Thoracic aorta (tissue), 2 donors: ENCODE measurements around the gene CPNE7. TPM values are rescaled to one million over a fixed set of nuclear protein-coding genes. Genes with fewer than 3 reads are reported as not detected.
"Not testable (repeated sequence)": the region's sequence is repeated elsewhere in the genome, so short reads cannot be mapped to it uniquely, and the experiment has no call there.

Experiments used
- ATAC-seq: fragments of 150-250 bp; one replicate; pipeline ENCODE4 v1.8.0; 2017; ENCODE audit warnings: low read depth; ENCODE audit not compliant: insufficient number of reproducible peaks, low FRiP score
- DNase-seq: peaks from one replicate; pipeline ENCODE4 v3.0.0-alpha.2; 2020; ENCODE audit warnings: low spot score
- H3K27ac ChIP-seq, 2 donors: fragments of 200-600 bp; sonication (generic); 1 replicate in 1 of 2; 2 replicates in 1 of 2; pipeline ENCODE4 v1.5.1; 2016; ENCODE audit warnings: mild to moderate bottlenecking in 2 of 2, moderate library complexity in 2 of 2
- H3K27me3 ChIP-seq: fragments of 200-600 bp; sonication (generic); replicated peaks from 2 replicates; pipeline ENCODE4 v1.6.0; 2016; ENCODE audit warnings: mild to moderate bottlenecking; ENCODE audit not compliant: insufficient read depth
- H3K36me3 ChIP-seq: fragments of 200-600 bp; sonication (generic); one replicate; pipeline ENCODE4 v1.5.1; 2016
- H3K4me1 ChIP-seq, 2 donors: fragments of 200-600 bp; sonication (generic); 1 replicate in 1 of 2; 2 replicates in 1 of 2; pipeline versions ENCODE4 v1.5.1 to v1.6.0; 2016; ENCODE audit warnings: low read depth in 2 of 2, mild to moderate bottlenecking in 1 of 2; ENCODE audit not compliant: control insufficient read depth in 1 of 2
- H3K4me3 ChIP-seq: fragments of 200-600 bp; sonication (generic); 2 replicates; pipeline ENCODE4 v1.5.1; 2016; ENCODE audit warnings: mild to moderate bottlenecking
- H3K9me3 ChIP-seq: fragments of 200-600 bp; sonication (generic); 2 replicates; pipeline ENCODE4 v1.5.1; 2016
- CTCF ChIP-seq: fragments of 200-600 bp; sonication (generic); IDR thresholded peaks from one replicate; pipeline ENCODE4 v1.5.1; 2019; ENCODE audit warnings: antibody characterized with exemption
- total RNA-seq, 2 donors: library from RNA; depleted of rRNA; stranded (reverse); fragments of >200 nt; gene quantifications; one replicate each; pipeline versions ENCODE4 v1.1.0 to v1.2.3, GENCODE V29; 2016

Gene CPNE7
- total RNA-seq, 2 donors from 2014 or later = not detected

- ATAC-seq (no peak), DNase-seq (no peak)
- Histone ChIP-seq H3K9me3 (no peaks in the 10 kb centered on the region), H3K27ac (no peak overlapping the region), H3K27me3 (no peaks in the 10 kb centered on the region), H3K4me3 (no peak overlapping the region), H3K36me3 (no peaks in the 10 kb centered on the region), H3K4me1 (no peaks in the 10 kb centered on the region)
- TF ChIP-seq CTCF = no peak
These were observed 57.6 kb downstream of the CPNE7 start for GRCh38 chr16:89633064-89633631.

- ATAC-seq, H3K36me3 ChIP-seq, H3K9me3 ChIP-seq, H3K4me3 ChIP-seq, H3K27me3 ChIP-seq, H3K27ac ChIP-seq, H3K4me1 ChIP-seq, DNase-seq: not testable (repeated sequence)
These were observed 59.2 kb downstream of the CPNE7 start for GRCh38 chr16:89634463-89635385.

GRCh38 chr16:89636663-89637062 is 61.1 kb downstream of the CPNE7 start:
- Histone ChIP-seq H3K27me3 (no peaks in the 10 kb centered on the region), H3K4me1 (peaks cover 5% of the 10 kb centered on the region in 2 donors), H3K4me3 (no peak overlapping the region), H3K9me3 (no peaks in the 10 kb centered on the region), H3K36me3 (no peaks in the 10 kb centered on the region), H3K27ac (no peak overlapping the region)
- DNase-seq (no peak), ATAC-seq (no peak)
- TF ChIP-seq CTCF = no peak

GRCh38 chr16:89637379-89637778 is 61.8 kb downstream of the CPNE7 start:
- Histone ChIP-seq H3K27me3 (no peaks in the 10 kb centered on the region), H3K36me3 (no peaks in the 10 kb centered on the region), H3K9me3 (no peaks in the 10 kb centered on the region), H3K4me1 (peaks cover 5% of the 10 kb centered on the region in 2 donors), H3K27ac (no peak overlapping the region), H3K4me3 (no peak overlapping the region)
- no peak for ATAC-seq
- no peak for TF ChIP-seq CTCF
- DNase-seq = no peak

- no peak overlapping the region for H3K4me3 ChIP-seq
- DNase-seq (no peak), ATAC-seq (no peak)
- no peaks in the 10 kb centered on the region for H3K9me3 ChIP-seq
- no peak overlapping the region for H3K27ac ChIP-seq
- no peaks in the 10 kb centered on the region for H3K27me3 ChIP-seq
- no peak for TF ChIP-seq CTCF
- H3K36me3 ChIP-seq = no peaks in the 10 kb centered on the region
- H3K4me1 ChIP-seq = peaks cover 5% of the 10 kb centered on the region in 2 donors
These were observed 62.9 kb downstream of the CPNE7 start for GRCh38 chr16:89638455-89638854.
